HL-60 (cell line): ENCODE results near the gene COL4A6.

Experiments used
- CTCF ChIP-seq: IDR thresholded peaks from one replicate; pipeline ENCODE4 v1.5.1; 2011; ENCODE audit warnings: low read length, control low read depth, inconsistent platforms; ENCODE audit not compliant: insufficient read depth
- POLR2AphosphoS5 ChIP-seq: IDR thresholded peaks from 2 replicates; pipeline ENCODE4 v1.6.1; 2012; ENCODE audit warnings: low read depth

DNA sequence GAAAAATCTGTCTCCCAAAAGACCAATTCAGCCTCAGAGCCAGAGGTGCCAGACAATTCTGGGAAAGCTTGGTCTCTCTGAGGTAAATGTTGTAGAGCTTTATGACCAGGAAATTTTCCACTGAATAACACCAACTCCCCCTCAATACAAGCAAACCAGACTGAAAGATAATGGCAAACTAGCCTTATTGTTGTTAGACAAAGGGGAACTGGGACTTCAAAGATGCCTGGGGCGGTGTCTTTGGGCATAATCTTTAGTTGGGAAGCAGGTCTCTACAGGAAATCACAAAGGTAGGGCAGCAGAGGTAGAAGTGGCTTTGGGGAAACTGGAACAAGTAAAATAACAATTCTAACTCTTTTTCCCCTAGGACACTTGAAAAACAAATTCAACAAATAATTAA, 12.0 kb downstream of the COL4A6 start:
- TF ChIP-seq CTCF (no peak), POLR2AphosphoS5 (no peak)
